ENCODE measurements around the gene SYNJ2. TPM values are rescaled to one million over a fixed set of nuclear protein-coding genes. Genes with fewer than 3 reads are reported as not detected.

Gene SYNJ2
- total and polyA plus RNA-seq, 7 experiments from 2014 or later: 12.0 to 36.6 (median 22.5) TPM

DNA sequence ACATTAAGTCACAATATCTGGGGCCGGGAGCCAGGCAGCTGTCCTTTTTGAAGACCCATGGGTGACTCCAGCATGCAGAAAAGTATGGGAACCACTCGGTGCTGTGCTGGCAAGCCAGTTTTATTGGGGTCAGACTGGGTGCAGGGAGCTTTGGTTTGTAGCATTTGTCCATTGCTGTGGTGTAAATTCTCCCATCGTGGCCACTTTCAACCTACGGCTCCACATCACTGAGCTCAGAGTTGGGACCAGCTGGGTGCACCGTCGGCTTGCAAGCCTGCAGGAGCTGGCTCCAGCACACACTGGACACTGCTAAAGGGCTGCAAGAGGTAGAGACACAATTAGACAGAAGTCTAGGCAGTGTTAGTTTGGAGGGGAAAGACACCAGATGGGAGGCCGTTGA, 66.9 kb downstream of the SYNJ2 start:
- H3K4me1 ChIP-seq (ENCODE audit: control insufficient read depth in 2 of 2, insufficient read depth in 2 of 2, low read length in 2 of 2): peaks cover 0 to 22% of the 10 kb centered on the region in 2 donors
- no peak overlapping the region for H3K27ac ChIP-seq (ENCODE audit: low read depth, low read length)
- H3K36me3 ChIP-seq (ENCODE audit: control insufficient read depth in 2 of 3, insufficient read depth in 3 of 3, low read length in 3 of 3): peaks cover 0 to 37% (median 0%) of the 10 kb centered on the region in 3 experiments
- no peaks in the 10 kb centered on the region for H3K9me3 ChIP-seq (ENCODE audit: control insufficient read depth in 2 of 3, low read length in 3 of 3)
- no peak for ATAC-seq
- Mint-ChIP-seq H3K9me3 (no peaks in the 10 kb centered on the region), H3K27ac (peak overlapping the region in 1 of 9 donors; percentile 61), H3K36me3 (peaks cover 6 to 48% (median 31%) of the 10 kb centered on the region in 5 donors), H3K4me1 (peaks cover 22 to 32% (median 30%) of the 10 kb centered on the region in 7 donors), H3K27me3 (no peaks in the 10 kb centered on the region), H3K4me3 (peak overlapping the region in 1 of 10 donors; percentile 17)
- DNase-seq: no peak
- POLR2A ChIA-PET: interaction anchor here (1.0 to 2.3 kb wide), 2 partner anchors 9 to 20 kb away, joined by 3 to 9 read pairs; no protein-coding TSS in a partner anchor
- H3K27me3 ChIP-seq (ENCODE audit: control insufficient read depth in 2 of 2, insufficient read depth in 2 of 2, low read length in 2 of 2): no peaks in the 10 kb centered on the region
- no peak overlapping the region for H3K4me3 ChIP-seq (ENCODE audit: low read length)
- CTCF ChIA-PET: interaction anchor here (1.0 to 4.4 kb wide), 5 partner anchors 14 to 66 kb away, joined by 3 to 26 read pairs (median 3); partner anchors contain the start of gene SYNJ2
- intact Hi-C loops (cut with micrococcal nuclease): no loop called here

- H3K27me3 ChIP-seq (ENCODE audit: control insufficient read depth in 2 of 2, insufficient read depth in 2 of 2, low read length in 2 of 2): no peaks in the 10 kb centered on the region
- Mint-ChIP-seq H3K27ac (peak overlapping the region in 1 of 9 donors; percentile 41), H3K4me3 (no peak overlapping the region), H3K36me3 (peaks cover 3 to 47% (median 36%) of the 10 kb centered on the region in 5 donors), H3K9me3 (peaks cover 0 to 6% (median 0%) of the 10 kb centered on the region in 11 donors), H3K4me1 (peaks cover 22 to 32% (median 30%) of the 10 kb centered on the region in 7 donors), H3K27me3 (no peaks in the 10 kb centered on the region)
- peaks cover 0 to 34% (median 0%) of the 10 kb centered on the region in 3 experiments for H3K36me3 ChIP-seq (ENCODE audit: control insufficient read depth in 2 of 3, insufficient read depth in 3 of 3, low read length in 3 of 3)
- ChIA-PET POLR2A (interaction anchor here (1.0 to 2.3 kb wide), 2 partner anchors 8 to 21 kb away, joined by 3 to 9 read pairs; no protein-coding TSS in a partner anchor), CTCF (interaction anchor here (1.0 to 4.4 kb wide), 5 partner anchors 14 to 67 kb away, joined by 3 to 26 read pairs (median 3); partner anchors contain the start of gene SYNJ2)
- intact Hi-C loops (cut with micrococcal nuclease): no loop called here
- DNase-seq (no peak), ATAC-seq (no peak)
- no peak overlapping the region for H3K27ac ChIP-seq (ENCODE audit: low read depth, low read length)
- H3K4me1 ChIP-seq (ENCODE audit: control insufficient read depth in 2 of 2, insufficient read depth in 2 of 2, low read length in 2 of 2): peaks cover 0 to 22% of the 10 kb centered on the region in 2 donors
- H3K4me3 ChIP-seq (ENCODE audit: low read length): no peak overlapping the region
- H3K9me3 ChIP-seq (ENCODE audit: control insufficient read depth in 2 of 3, low read length in 3 of 3): no peaks in the 10 kb centered on the region
These were observed 67.7 kb downstream of the SYNJ2 start for GRCh38 chr6:158049055-158050028.

- ChIA-PET POLR2A (interaction anchor here (2.3 kb wide), 1 partner anchor 8 kb away, joined by 9 read pairs; no protein-coding TSS in a partner anchor), CTCF (interaction anchor here (4.4 kb wide), 1 partner anchor 24 kb away, joined by 26 read pairs; no protein-coding TSS in a partner anchor)
- no peak overlapping the region for H3K4me3 Mint-ChIP-seq
- H3K27me3 Mint-ChIP-seq: no peaks in the 10 kb centered on the region
- intact Hi-C loops (cut with micrococcal nuclease): no loop called here
- no peak for DNase-seq
- H3K36me3 ChIP-seq (ENCODE audit: control insufficient read depth in 2 of 3, insufficient read depth in 3 of 3, low read length in 3 of 3): peaks cover 0 to 40% (median 0%) of the 10 kb centered on the region in 3 experiments
- H3K27ac ChIP-seq (ENCODE audit: low read depth, low read length): no peak overlapping the region
- H3K4me1 Mint-ChIP-seq: peaks cover 20 to 32% (median 27%) of the 10 kb centered on the region in 7 donors
- H3K4me3 ChIP-seq (ENCODE audit: low read length): no peak overlapping the region
- H3K9me3 Mint-ChIP-seq: peaks cover 0 to 6% (median 0%) of the 10 kb centered on the region in 11 donors
- H3K36me3 Mint-ChIP-seq: peaks cover 0 to 41% (median 32%) of the 10 kb centered on the region in 5 donors
- no peaks in the 10 kb centered on the region for H3K9me3 ChIP-seq (ENCODE audit: control insufficient read depth in 2 of 3, low read length in 3 of 3)
- peaks cover 0 to 22% of the 10 kb centered on the region in 2 donors for H3K4me1 ChIP-seq (ENCODE audit: control insufficient read depth in 2 of 2, insufficient read depth in 2 of 2, low read length in 2 of 2)
- H3K27ac Mint-ChIP-seq: peak overlapping the region in 1 of 9 donors; percentile 8
- H3K27me3 ChIP-seq (ENCODE audit: control insufficient read depth in 2 of 2, insufficient read depth in 2 of 2, low read length in 2 of 2): no peaks in the 10 kb centered on the region
- no peak for ATAC-seq
These were observed 68.6 kb downstream of the SYNJ2 start for GRCh38 chr6:158050107-158050735.

GRCh38 chr6:158050955-158051354, 69.3 kb downstream of the SYNJ2 start:
- Mint-ChIP-seq H3K4me1 (peaks cover 14 to 29% (median 20%) of the 10 kb centered on the region in 7 donors), H3K9me3 (peaks cover 0 to 6% (median 0%) of the 10 kb centered on the region in 11 donors), H3K27ac (peak overlapping the region in 1 of 9 donors; percentile 22), H3K36me3 (peaks cover 0 to 36% (median 27%) of the 10 kb centered on the region in 5 donors), H3K4me3 (no peak overlapping the region), H3K27me3 (no peaks in the 10 kb centered on the region)
- H3K4me3 ChIP-seq (ENCODE audit: low read length): no peak overlapping the region
- no peak for ATAC-seq
- no peak for DNase-seq
- H3K9me3 ChIP-seq (ENCODE audit: control insufficient read depth in 2 of 3, low read length in 3 of 3): no peaks in the 10 kb centered on the region
- intact Hi-C loops (cut with micrococcal nuclease): no loop called here
- H3K27ac ChIP-seq (ENCODE audit: low read depth, low read length): no peak overlapping the region
- H3K27me3 ChIP-seq (ENCODE audit: control insufficient read depth in 2 of 2, insufficient read depth in 2 of 2, low read length in 2 of 2): no peaks in the 10 kb centered on the region
- peaks cover 0 to 15% of the 10 kb centered on the region in 2 donors for H3K4me1 ChIP-seq (ENCODE audit: control insufficient read depth in 2 of 2, insufficient read depth in 2 of 2, low read length in 2 of 2)
- peaks cover 0 to 40% (median 0%) of the 10 kb centered on the region in 3 experiments for H3K36me3 ChIP-seq (ENCODE audit: control insufficient read depth in 2 of 3, insufficient read depth in 3 of 3, low read length in 3 of 3)
- ChIA-PET CTCF (interaction anchor here (1.2 kb wide), 1 partner anchor 20 kb away, joined by 3 read pairs; no protein-coding TSS in a partner anchor), POLR2A (no interaction called here)

DNA sequence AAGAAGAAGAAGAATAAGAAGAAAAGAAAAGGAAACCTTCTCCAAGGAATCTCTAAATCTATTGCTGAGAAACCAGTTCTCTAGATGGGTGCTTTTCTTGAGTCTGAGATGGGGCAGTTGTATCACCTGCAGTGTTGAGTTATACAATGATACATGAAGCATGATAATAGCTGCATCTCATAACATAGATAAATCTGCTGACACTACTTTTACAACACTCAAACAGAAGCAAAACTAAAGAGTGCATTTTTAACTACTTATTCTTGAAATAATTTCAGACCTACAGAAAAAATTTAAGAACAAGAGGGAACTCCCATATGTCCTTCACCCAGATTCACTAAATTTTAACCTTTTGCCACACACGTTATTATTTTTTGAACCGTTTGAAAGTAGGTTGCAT, 70.3 kb downstream of the SYNJ2 start:
- DNase-seq: no peak
- Histone ChIP-seq H3K27me3 (ENCODE audit: control insufficient read depth in 2 of 2, insufficient read depth in 2 of 2, low read length in 2 of 2) (no peaks in the 10 kb centered on the region), H3K4me1 (ENCODE audit: control insufficient read depth in 2 of 2, insufficient read depth in 2 of 2, low read length in 2 of 2) (peaks cover 0 to 6% of the 10 kb centered on the region in 2 donors), H3K36me3 (ENCODE audit: control insufficient read depth in 2 of 3, insufficient read depth in 3 of 3, low read length in 3 of 3) (peaks cover 0 to 48% (median 0%) of the 10 kb centered on the region in 3 experiments), H3K27ac (ENCODE audit: low read depth, low read length) (no peak overlapping the region), H3K9me3 (ENCODE audit: control insufficient read depth in 2 of 3, low read length in 3 of 3) (no peaks in the 10 kb centered on the region), H3K4me3 (ENCODE audit: low read length) (no peak overlapping the region)
- no peaks in the 10 kb centered on the region for H3K27me3 Mint-ChIP-seq
- POLR2A ChIA-PET: no interaction called here
- peaks cover 0 to 6% (median 0%) of the 10 kb centered on the region in 11 donors for H3K9me3 Mint-ChIP-seq
- H3K36me3 Mint-ChIP-seq: peaks cover 0 to 41% (median 22%) of the 10 kb centered on the region in 5 donors
- peaks cover 5 to 23% (median 13%) of the 10 kb centered on the region in 7 donors for H3K4me1 Mint-ChIP-seq
- no peak for ATAC-seq
- CTCF ChIA-PET: interaction anchor here (1.2 kb wide), 1 partner anchor 19 kb away, joined by 3 read pairs; no protein-coding TSS in a partner anchor
- intact Hi-C loops (cut with micrococcal nuclease): no loop called here
- peak overlapping the region in 2 of 9 donors; percentile 18 to 33 for H3K27ac Mint-ChIP-seq
- H3K4me3 Mint-ChIP-seq: no peak overlapping the region
